A549 (cell line): ENCODE results near the gene NXPH4. TPM values are rescaled to one million over a fixed set of nuclear protein-coding genes. Genes with fewer than 3 reads are reported as not detected.

Experiments
- ATAC-seq, 2 experiments: fragments of 200-7000 bp in 1 of 2; fragments of >200 bp in 1 of 2; cut with Nextera tagmentation in 1 of 2; cut with Tn5 transposase in 1 of 2; 3 replicates each; pipeline versions ENCODE4 v1.8.0 to v1.9.1; 2018 to 2020; ENCODE audit warnings: mild to moderate bottlenecking in 1 of 2, moderate library complexity in 1 of 2
- CTCF ChIA-PET: fragments of 300-600 bp; sonication (Branson Sonifier 250); formaldehyde crosslinking; extraction: SDS; loops from one replicate; lab custom pipeline; 2021; ENCODE audit warnings: antibody characterized with exemption, inconsistent platforms; lab: Yijun Ruan, JAX
- POLR2A ChIA-PET: fragments of 350-600 bp; formaldehyde crosslinking; extraction: SDS; loops from one replicate; lab custom pipeline; 2021; ENCODE audit warnings: antibody characterized with exemption, inconsistent platforms; lab: Yijun Ruan, JAX
- DNase-seq, 2 experiments: peaks; one replicate each; pipeline versions ENCODE4 v3.0.0 to v3.0.0-alpha.2; 2011 to 2016; ENCODE audit warnings: low read depth in 1 of 2, low spot score in 1 of 2
- FAIRE-seq: peaks from 2 replicates; lab custom pipeline; 2011; peaks lifted over from hg19 to GRCh38; lab: Jason Lieb, UNC
- H3K27ac ChIP-seq, 2 experiments: fragments of >200 bp; sonication (Bioruptor Twin); formaldehyde crosslinking; 3 replicates each; pipeline ENCODE4 v1.5.1; 2016 to 2017
- H3K4me1 ChIP-seq: fragments of >200 bp; sonication (Bioruptor Twin); formaldehyde crosslinking; 3 replicates; pipeline ENCODE4 v1.6.1; 2016
- H3K4me2 ChIP-seq: fragments of >200 bp; sonication (Bioruptor Twin); formaldehyde crosslinking; 3 replicates; pipeline ENCODE4 v1.6.1; 2016
- H3K4me3 ChIP-seq: fragments of >200 bp; sonication (Bioruptor Twin); formaldehyde crosslinking; 3 replicates; pipeline ENCODE4 v1.5.1; 2016
- H3K9me3 ChIP-seq: fragments of >200 bp; sonication (Bioruptor Twin); formaldehyde crosslinking; 3 replicates; pipeline ENCODE4 v1.6.1; 2016
- BHLHE40 ChIP-seq: IDR thresholded peaks from 2 replicates; pipeline ENCODE4 v1.6.1; 2012; ENCODE audit warnings: low read depth, low read length, inconsistent platforms
- CEBPB ChIP-seq, 2 experiments: fragments of >200 bp in 1 of 2; sonication (Bioruptor Twin) in 1 of 2; formaldehyde crosslinking in 1 of 2; IDR thresholded peaks; 2 replicates each; pipeline ENCODE4 v1.6.1; 2012 to 2016
- EHMT2 ChIP-seq: fragments of 200-600 bp; sonication (generic); IDR thresholded peaks from 2 replicates; pipeline ENCODE4 v1.6.1; 2016; ENCODE audit warnings: antibody characterized with exemption, low read depth, mild to moderate bottlenecking, moderate library complexity
- FOSL2 ChIP-seq, 2 experiments: fragments of 450-650 bp in 1 of 2; fragments of >200 bp in 1 of 2; sonication (Bioruptor Twin) in 1 of 2; formaldehyde crosslinking; IDR thresholded peaks; 2 replicates each; pipeline versions ENCODE4 v1.5.0 to v1.6.1; 2016 to 2020; ENCODE audit warnings: mild to moderate bottlenecking in 1 of 2, moderate library complexity in 1 of 2
- FOXS1 ChIP-seq: fragments of 250-450 bp; sonication (Bioruptor Pico); IDR thresholded peaks from 2 replicates; pipeline ENCODE4 v1.5.0; 2020; ENCODE audit warnings: mild to moderate bottlenecking, moderate library complexity
- HDAC2 ChIP-seq: fragments of 200-600 bp; sonication (generic); IDR thresholded peaks from 2 replicates; pipeline ENCODE4 v1.6.1; 2016
- HES2 ChIP-seq: fragments of >200 bp; sonication (Bioruptor Twin); formaldehyde crosslinking; IDR thresholded peaks from 2 replicates; pipeline ENCODE4 v1.6.1; 2016
- HEYL ChIP-seq: fragments of 250-450 bp; sonication (Bioruptor Pico); IDR thresholded peaks from 2 replicates; pipeline ENCODE4 v1.8.0; 2021; ENCODE audit warnings: mild to moderate bottlenecking, moderate library complexity
- JUN ChIP-seq, 2 experiments: fragments of >200 bp; sonication (Bioruptor Twin); formaldehyde crosslinking; IDR thresholded peaks; 2 replicates in 1 of 2; 3 replicates in 1 of 2; pipeline ENCODE4 v1.6.1; 2016 to 2017
- KDM1A ChIP-seq: fragments of 200-600 bp; sonication (generic); IDR thresholded peaks from 2 replicates; pipeline ENCODE4 v1.6.1; 2016; ENCODE audit warnings: low read depth, mild to moderate bottlenecking
- KDM5A ChIP-seq: fragments of 200-600 bp; sonication (generic); IDR thresholded peaks from 2 replicates; pipeline ENCODE4 v1.6.1; 2016; ENCODE audit warnings: antibody characterized with exemption, mild to moderate bottlenecking
- MAX ChIP-seq: IDR thresholded peaks from 2 replicates; pipeline ENCODE4 v1.6.1; 2012
- MAZ ChIP-seq: fragments of 150-350 bp; IDR thresholded peaks from 2 replicates; pipeline ENCODE4 v1.6.1; 2014; ENCODE audit warnings: antibody characterized with exemption, low read depth, low read length, borderline replicate concordance
- MYC ChIP-seq: IDR thresholded peaks from 2 replicates; pipeline ENCODE4 v1.6.1; 2012; ENCODE audit warnings: mild to moderate bottlenecking, inconsistent platforms, low read length, improper control_type of control experiment, borderline replicate concordance
- PHF8 ChIP-seq: fragments of 200-600 bp; sonication (generic); IDR thresholded peaks from 2 replicates; pipeline ENCODE4 v1.6.1; 2016; ENCODE audit warnings: low read depth, mild to moderate bottlenecking, antibody characterized with exemption, moderate library complexity, borderline replicate concordance
- POLR2AphosphoS2 ChIP-seq: conservative IDR thresholded peaks from 2 replicates; pipeline ENCODE4 v1.6.1; 2012; ENCODE audit warnings: low read length, improper control_type of control experiment, inconsistent platforms
- RCOR1 ChIP-seq: fragments of 150-350 bp; IDR thresholded peaks from 2 replicates; pipeline ENCODE4 v1.6.1; 2014; ENCODE audit warnings: antibody characterized with exemption, low read length, low read depth
- REST ChIP-seq: fragments of 200-600 bp; sonication (generic); IDR thresholded peaks from 2 replicates; pipeline ENCODE4 v1.6.1; 2016; ENCODE audit warnings: antibody characterized with exemption, mild to moderate bottlenecking, moderate library complexity
- TFCP2L1 ChIP-seq: fragments of 250-450 bp; sonication (Bioruptor Pico); IDR thresholded peaks from 2 replicates; pipeline ENCODE4 v1.5.0; 2021; ENCODE audit warnings: mild to moderate bottlenecking
- ZNF302 ChIP-seq: fragments of 250-450 bp; sonication (Bioruptor Pico); IDR thresholded peaks from 2 replicates; pipeline ENCODE4 v1.9.0; 2021; ENCODE audit warnings: inconsistent platforms, mild to moderate bottlenecking, moderate library complexity
- WGBS: methylation state at CpG from one replicate; pipeline ENCODE4 v1.1.6; 2017; ENCODE audit errors: missing lambda C conversion rate; 5-methylcytosine and 5-hydroxymethylcytosine counted together
- polyA plus RNA-seq, 4 experiments: library from polyadenylated mRNA; depleted of rRNA in 3 of 4; stranded (reverse); fragments of >200 nt; fragmentation: RNase III in 1 of 4; extraction: RNeasy Plus Mini Kit Qiagen cat#74134 plus additional on column Dnase treatment in 1 of 4; gene quantifications; 2 replicates in 3 of 4; 3 replicates in 1 of 4; pipeline ENCODE4 v1.2.3, GENCODE V29; 2011 to 2017
- TF ChIP-seq, protein P1 (sequence below): fragments of >200 bp; sonication (Bioruptor Twin); formaldehyde crosslinking; IDR thresholded peaks from 3 replicates; pipeline ENCODE4 v1.5.1; 2016
- TF ChIP-seq, protein P2 (sequence below): fragments of >200 bp; sonication (Bioruptor Twin); formaldehyde crosslinking; IDR thresholded peaks from 3 replicates; pipeline ENCODE4 v1.6.1; 2016

The NXPH4 gene
- polyA plus RNA-seq, 2 of the 4 experiments (the other 2 are of a cell fraction), result 0.52 to 3.5 TPM

DNA sequence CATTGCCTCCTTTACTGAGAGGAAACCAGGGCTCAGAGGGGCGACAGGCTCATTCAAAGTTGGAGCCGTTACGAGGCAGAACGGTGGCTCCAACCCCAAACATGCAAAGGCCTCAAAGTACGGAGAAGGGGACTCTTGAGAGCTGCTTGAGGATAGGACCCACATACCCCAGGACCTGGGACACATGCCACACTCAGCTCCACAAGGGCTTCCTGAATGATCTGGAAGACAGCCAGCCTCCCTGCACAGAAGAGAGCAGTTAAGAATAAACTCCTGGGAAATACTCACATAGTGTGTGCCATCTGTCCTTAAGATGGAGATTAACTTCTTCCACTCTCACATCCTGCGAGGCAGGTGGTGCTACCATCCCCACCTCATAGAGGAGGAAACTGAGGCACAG, 26.6 kb upstream of the NXPH4 start:
- FAIRE-seq (no peak), ATAC-seq (no peak)
- 87% methylated on average over 6 of the region's 6 CpGs for WGBS

DNA sequence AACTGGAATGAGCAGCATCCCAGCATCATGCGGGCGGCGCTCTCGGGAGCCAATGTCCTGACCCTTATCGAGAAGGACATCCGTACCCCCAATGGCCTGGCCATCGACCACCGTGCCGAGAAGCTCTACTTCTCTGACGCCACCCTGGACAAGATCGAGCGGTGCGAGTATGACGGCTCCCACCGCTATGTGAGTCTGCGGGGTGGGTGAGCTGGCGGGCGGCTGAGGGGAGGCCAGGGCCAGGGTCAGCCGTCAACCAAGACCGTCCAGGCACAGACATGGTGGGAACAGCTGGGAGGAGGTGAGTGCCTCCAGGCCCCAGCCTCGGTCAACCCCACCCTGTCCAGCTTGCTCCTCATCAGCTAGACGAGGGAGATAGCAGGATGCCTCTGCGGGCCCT, 25.8 kb upstream of the NXPH4 start:
- CTCF ChIA-PET, result interaction anchor here (0.7 to 27.5 kb wide), 10 partner anchors 15 to 184 kb away, joined by 3 to 1152 read pairs (median 3); partner anchors contain the start of genes LRP1 and NXPH4
- Histone ChIP-seq H3K4me2 (no peak overlapping the region), H3K4me3 (no peak overlapping the region), H3K27ac (no peak overlapping the region), H3K9me3 (no peaks in the 10 kb centered on the region), H3K4me1 (no peaks in the 10 kb centered on the region)
- WGBS, result 94% methylated on average over 23 of the region's 23 CpGs
- POLR2A ChIA-PET, result no interaction called here
- TF ChIP-seq REST (no peak), BHLHE40 (no peak), JUN (IDR thresholded peaks at IDR 0.05) (no peak), MYC (no peak), FOXS1 (no peak), FOSL2 (IDR thresholded peaks at IDR 0.05) (no peak), FOSL2 (CRISPR knock-in tag; IDR thresholded peaks at IDR 0.05) (no peak), CEBPB (IDR thresholded peaks at IDR 0.05) (no peak), EHMT2 (no peak)
- DNase-seq (no peak), FAIRE-seq (no peak), ATAC-seq (no peak)

More for the DNA sequence above, 26.6 kb upstream of the NXPH4 start:
- DNase-seq, result no peak
- Histone ChIP-seq H3K4me1 (no peaks in the 10 kb centered on the region), H3K27ac (no peak overlapping the region), H3K9me3 (no peaks in the 10 kb centered on the region), H3K4me2 (no peak overlapping the region), H3K4me3 (no peak overlapping the region)
- ChIA-PET CTCF (interaction anchor here (1.0 to 27.5 kb wide), 11 partner anchors 14 to 183 kb away, joined by 3 to 1152 read pairs (median 3); partner anchors contain the start of genes LRP1, NXPH4 and STAT6), POLR2A (no interaction called here)
- no peak for TF ChIP-seq FOXS1
- TF ChIP-seq HEYL (CRISPR knock-in tag), result no peak
- no peak for TF ChIP-seq POLR2AphosphoS2
- no peak for TF ChIP-seq JUN (IDR thresholded peaks at IDR 0.05)
- TF ChIP-seq TFCP2L1, result no peak
- TF ChIP-seq FOSL2 (IDR thresholded peaks at IDR 0.05), result no peak
- no peak for TF ChIP-seq FOSL2 (CRISPR knock-in tag; IDR thresholded peaks at IDR 0.05)

GRCh38 chr12:57191410-57191809, 25.2 kb upstream of the NXPH4 start:
- no peak for TF ChIP-seq HES2
- no peak for TF ChIP-seq PHF8
- TF ChIP-seq, protein P1, sequence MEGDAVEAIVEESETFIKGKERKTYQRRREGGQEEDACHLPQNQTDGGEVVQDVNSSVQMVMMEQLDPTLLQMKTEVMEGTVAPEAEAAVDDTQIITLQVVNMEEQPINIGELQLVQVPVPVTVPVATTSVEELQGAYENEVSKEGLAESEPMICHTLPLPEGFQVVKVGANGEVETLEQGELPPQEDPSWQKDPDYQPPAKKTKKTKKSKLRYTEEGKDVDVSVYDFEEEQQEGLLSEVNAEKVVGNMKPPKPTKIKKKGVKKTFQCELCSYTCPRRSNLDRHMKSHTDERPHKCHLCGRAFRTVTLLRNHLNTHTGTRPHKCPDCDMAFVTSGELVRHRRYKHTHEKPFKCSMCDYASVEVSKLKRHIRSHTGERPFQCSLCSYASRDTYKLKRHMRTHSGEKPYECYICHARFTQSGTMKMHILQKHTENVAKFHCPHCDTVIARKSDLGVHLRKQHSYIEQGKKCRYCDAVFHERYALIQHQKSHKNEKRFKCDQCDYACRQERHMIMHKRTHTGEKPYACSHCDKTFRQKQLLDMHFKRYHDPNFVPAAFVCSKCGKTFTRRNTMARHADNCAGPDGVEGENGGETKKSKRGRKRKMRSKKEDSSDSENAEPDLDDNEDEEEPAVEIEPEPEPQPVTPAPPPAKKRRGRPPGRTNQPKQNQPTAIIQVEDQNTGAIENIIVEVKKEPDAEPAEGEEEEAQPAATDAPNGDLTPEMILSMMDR, result no peak
- no peak for TF ChIP-seq EHMT2
- no peak for TF ChIP-seq MAZ
- TF ChIP-seq HDAC2, result no peak
- no peak for TF ChIP-seq KDM5A
- no peak for TF ChIP-seq RCOR1
- TF ChIP-seq KDM1A, result no peak
- TF ChIP-seq FOSL2 (IDR thresholded peaks at IDR 0.05), result no peak
- TF ChIP-seq FOSL2 (CRISPR knock-in tag; IDR thresholded peaks at IDR 0.05), result no peak
- TF ChIP-seq MAX, result no peak
- TF ChIP-seq ZNF302 (CRISPR knock-in tag), result no peak
- TF ChIP-seq, protein P2, sequence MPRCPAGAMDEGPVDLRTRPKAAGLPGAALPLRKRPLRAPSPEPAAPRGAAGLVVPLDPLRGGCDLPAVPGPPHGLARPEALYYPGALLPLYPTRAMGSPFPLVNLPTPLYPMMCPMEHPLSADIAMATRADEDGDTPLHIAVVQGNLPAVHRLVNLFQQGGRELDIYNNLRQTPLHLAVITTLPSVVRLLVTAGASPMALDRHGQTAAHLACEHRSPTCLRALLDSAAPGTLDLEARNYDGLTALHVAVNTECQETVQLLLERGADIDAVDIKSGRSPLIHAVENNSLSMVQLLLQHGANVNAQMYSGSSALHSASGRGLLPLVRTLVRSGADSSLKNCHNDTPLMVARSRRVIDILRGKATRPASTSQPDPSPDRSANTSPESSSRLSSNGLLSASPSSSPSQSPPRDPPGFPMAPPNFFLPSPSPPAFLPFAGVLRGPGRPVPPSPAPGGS, result no peak
- H3K27ac ChIP-seq, result no peak overlapping the region
- no peaks in the 10 kb centered on the region for H3K4me1 ChIP-seq
- ChIA-PET POLR2A (no interaction called here), CTCF (interaction anchor here (0.7 to 27.5 kb wide), 6 partner anchors 16 to 79 kb away, joined by 3 to 1152 read pairs (median 5); partner anchors contain the start of genes LRP1 and NXPH4)
- ATAC-seq, result no peak
- no peak for FAIRE-seq
- no peak overlapping the region for H3K4me3 ChIP-seq
- no peaks in the 10 kb centered on the region for H3K9me3 ChIP-seq
- no peak for DNase-seq
- H3K4me2 ChIP-seq, result no peak overlapping the region
- WGBS, result 92% methylated on average over 11 of the region's 11 CpGs
